Stimulated activated CD4-positive, alpha-beta T cell treated with anti-CD3 and anti-CD28 coated beads, Interleukin-4, amount 100 ng/mL, for 4 hours (primary cell): ENCODE data around the gene TBX15.
"Not testable (repeated sequence)": the region's sequence is repeated elsewhere in the genome, so short reads cannot be mapped to it uniquely, and the experiment has no call there.

Source experiments
- DNase-seq, 2 experiments: peaks; one replicate each; pipeline ENCODE4 v3.0.0-alpha.2; 2020

Gene TBX15

GRCh38 chr1:118958140-118958539, 30.0 kb downstream of the TBX15 start:
- DNase-seq, result no peak

- not testable (repeated sequence) for DNase-seq
Observed at GRCh38 chr1:118957579-118957978, 30.6 kb downstream of the TBX15 start.

DNA sequence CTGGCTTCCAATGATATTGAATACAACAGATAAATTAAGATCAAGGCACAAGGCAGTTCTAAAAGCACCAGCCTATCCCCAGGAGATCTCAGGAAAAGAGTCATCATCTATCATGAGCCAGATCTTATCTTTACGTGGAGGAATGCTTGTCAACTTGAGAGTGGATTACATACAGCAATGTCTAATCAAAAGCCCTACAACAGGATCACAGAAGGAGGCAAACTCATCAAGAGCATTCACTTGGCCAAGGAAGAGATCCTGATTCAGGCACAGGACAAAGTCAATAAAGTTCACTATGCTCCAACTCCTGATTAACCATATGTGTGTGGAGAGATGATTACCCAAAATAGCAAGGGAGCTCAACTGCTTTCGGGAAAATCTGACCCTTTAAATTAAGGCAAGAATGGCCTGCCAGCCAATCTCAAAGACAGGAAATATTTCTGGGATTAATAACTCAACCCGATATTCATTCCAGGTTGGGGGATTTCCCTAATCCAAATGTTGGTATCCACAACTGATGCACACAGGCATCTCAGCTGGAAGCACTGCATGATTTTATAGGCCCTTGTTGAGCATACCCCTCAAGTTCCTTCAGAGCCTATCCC, 33.7 kb downstream of the TBX15 start:
- no peak for DNase-seq

GRCh38 chr1:118951270-118951936, 36.7 kb downstream of the TBX15 start:
- no peak for DNase-seq

DNA sequence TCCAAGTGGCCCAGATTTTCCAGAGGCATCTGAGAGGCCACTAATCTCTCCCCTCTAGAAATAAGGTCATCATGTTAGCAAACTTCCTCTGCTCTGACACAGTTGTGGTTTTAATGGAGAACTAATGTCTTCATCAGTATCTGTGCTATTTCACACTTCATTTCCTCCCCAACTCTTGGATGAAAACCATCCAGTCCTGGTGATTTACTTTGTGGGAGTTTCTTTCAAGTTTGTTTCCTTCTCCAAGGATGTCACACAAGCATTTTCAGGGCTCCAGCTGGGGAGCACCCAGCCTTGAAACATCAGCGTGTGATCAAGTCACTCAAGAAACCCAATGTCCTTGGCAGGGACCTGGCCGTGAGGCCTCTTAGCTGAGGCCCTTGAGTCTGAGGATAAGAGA, 38.8 kb downstream of the TBX15 start:
- DNase-seq, result no peak

DNA sequence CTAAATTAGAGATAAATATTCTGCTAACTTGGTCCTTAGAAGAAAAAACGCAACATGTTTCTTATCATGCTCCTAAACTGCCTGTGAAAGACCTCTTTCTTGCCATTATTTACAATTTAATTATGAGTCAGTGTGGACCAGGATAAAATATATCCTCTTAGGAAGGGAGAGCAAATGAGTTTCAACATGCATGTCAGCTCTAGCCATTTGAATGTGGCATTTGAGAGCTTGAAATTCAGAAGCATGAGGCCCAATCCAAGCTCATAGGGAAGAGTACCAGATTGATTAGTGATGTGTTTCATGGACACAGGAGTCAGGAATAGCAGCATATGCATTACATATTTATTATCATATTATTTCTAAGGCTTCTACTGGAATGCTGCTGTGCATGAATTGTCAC, 39.3 kb downstream of the TBX15 start:
- no peak for DNase-seq

DNA sequence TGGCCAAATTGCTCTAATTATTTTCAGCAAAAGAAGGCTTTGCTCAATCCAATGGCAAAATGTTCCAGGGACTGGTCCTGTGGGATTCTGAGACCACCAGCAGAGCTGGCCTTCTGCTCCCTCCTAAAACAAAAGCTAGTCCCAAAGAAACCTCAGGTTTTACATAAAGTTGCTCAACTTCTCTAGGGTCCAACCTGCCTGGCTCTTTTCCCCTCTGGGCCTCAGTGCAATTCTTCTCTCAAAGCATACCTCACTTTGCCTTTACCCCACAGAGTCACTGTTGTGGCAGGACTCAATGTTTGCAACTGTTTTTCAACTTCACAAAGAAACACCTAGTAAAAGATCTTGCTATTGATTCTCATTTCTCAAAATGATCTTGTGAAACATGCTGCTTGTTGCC, 39.8 kb downstream of the TBX15 start:
- no peak for DNase-seq

DNA sequence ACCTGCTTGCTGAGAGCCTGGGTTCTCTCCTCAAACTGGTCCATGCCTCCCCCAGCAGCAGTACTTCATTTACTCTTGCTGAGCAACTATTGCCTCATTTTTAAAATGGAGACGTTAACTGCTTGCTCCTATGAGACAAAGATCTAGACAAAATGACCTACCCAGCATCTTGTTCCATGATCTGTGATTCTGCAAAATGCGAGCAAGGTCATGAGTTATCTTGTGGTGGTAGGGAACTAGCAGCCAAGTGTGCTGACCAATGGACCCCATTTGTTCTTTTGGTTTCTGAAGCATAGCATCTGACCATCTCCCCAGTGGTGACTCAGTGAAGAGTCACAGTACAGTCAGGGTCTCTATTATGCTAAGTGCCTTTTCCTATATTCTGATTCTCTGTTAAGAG, 40.4 kb downstream of the TBX15 start:
- no peak for DNase-seq

GRCh38 chr1:118947003-118947765, 41.0 kb downstream of the TBX15 start:
- DNase-seq, result no peak

- no peak for DNase-seq
Observed at GRCh38 chr1:118945489-118945888, 42.7 kb downstream of the TBX15 start.

DNA sequence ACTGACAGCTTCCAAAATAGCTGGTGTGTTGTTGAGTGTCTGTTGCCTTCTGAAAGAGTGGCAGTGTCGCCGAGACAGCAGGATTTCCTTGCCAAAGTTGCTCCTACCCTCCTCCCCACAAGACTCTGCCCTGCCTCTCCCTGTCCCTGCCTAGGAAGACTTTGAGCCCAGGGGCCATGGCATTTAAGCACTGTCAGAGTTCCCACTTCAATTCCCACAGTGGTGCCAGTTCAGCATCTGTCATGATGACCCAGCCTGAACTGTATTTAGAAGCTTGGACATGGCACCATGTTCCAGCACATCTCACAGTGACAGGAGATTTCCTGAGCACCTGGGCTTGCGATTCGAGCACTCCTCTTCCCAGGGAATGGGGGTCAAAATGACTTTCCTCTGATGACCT, 43.6 kb downstream of the TBX15 start:
- no peak for DNase-seq

DNA sequence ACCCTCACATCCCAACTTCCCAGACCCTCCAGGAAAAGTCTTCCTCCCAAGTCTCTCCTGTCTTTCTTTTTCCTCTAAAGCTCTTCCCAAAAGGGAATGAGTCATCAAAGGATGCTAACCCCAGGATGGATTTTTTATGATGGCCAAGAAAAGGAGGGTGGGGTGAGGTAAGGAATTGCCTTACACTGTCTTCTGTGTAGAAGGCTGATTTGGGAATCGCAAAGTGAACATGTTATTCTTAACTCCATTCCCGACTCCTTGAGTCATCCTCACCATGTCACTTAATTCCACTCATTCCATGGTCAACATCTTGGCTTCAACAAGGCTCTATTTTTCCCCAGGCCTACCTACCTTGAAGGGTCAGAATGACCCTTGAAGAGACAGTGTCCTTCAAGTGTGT, 44.0 kb downstream of the TBX15 start:
- no peak for DNase-seq

GRCh38 chr1:118940957-118941356, 47.2 kb downstream of the TBX15 start:
- DNase-seq, result no peak

DNA sequence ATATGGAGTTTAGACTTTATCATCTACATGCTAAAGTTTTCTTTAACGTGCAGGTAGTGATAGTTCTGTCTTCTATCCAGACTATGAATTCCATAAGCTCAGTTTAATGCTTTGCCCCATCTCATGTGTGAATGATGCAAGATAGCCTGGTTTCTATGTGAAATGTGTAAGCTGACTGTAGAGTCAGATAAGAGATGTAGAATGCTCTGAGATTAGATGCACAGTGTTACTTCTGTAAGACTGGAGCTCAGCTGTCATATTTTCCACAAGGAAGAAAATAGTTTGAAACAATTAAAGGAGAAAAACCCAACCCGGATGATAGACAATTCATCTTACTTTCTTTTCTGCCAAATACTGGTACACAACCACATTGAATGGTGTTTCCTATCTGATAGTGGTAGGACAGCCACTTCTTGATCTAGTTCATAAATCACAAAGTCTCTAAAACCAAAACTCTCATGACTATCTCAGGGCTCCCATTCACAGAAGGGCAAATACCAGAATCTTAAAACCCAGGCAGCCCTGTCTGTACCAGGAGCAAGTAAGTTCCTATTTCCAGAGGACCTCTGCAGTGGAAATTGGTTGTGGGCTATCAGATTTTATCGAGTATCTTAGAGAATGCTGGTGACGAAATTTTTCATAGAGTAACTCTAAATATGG, 50.6 kb downstream of the TBX15 start:
- DNase-seq, result no peak

DNA sequence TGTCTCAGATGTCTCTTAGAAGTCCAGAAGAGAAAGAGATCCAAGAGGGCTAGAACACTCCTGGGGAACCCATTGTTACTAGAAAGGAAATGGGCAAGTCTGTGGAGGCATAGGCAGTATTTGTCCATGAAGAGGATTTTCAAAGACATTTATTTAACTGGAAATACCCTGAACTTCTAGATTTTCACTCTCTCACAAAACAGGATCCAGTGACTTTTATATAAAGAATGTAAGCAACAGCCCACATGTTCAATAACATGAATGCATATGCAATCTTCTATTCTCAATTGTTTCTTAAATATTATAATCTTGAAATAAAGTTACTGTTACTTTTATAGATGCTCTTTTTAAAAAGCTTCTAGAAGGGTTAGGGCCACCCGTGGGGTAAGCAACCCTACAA, 53.4 kb downstream of the TBX15 start:
- no peak for DNase-seq

- DNase-seq, result no peak
Observed at GRCh38 chr1:118933051-118933781, 54.9 kb downstream of the TBX15 start.

- no peak for DNase-seq
Observed at GRCh38 chr1:118931876-118932275, 56.3 kb downstream of the TBX15 start.

DNA sequence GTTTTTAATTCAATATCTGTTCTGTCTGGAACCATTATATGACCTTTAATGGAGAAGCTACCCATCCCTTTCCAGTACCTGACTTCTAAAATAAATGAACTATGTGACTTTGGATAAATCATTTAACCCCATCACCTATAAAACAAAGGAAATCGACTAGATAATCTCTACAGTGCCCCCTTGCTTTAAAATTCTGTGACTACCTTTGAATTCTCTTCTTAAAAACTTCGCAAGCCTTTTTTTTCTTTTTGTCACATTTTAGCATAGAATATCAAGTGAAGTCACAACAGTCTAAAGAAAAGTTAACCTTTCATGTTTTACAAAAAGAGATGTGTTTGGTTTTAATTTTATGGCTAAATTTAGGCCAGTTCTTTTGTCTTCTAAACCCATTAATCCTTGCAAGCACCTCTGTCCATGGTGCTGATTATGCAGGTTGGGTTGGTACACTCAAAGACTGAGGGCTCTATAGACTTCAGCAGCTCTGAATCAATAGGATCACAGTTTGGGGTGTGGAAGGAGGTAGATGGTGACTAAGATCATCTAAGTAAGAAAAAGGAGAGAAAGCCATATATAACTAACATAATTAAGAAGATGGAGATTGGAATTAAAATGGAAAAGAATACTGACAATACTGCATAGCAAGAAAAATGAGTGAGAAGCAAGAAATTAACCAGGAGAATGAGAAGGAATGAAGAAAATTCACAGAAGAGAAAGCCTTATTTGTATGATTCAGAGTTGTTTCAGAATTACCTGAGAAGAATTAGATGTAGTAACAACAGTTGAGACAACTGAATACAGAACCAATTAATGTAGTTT, 59.2 kb downstream of the TBX15 start:
- DNase-seq, result no peak

DNA sequence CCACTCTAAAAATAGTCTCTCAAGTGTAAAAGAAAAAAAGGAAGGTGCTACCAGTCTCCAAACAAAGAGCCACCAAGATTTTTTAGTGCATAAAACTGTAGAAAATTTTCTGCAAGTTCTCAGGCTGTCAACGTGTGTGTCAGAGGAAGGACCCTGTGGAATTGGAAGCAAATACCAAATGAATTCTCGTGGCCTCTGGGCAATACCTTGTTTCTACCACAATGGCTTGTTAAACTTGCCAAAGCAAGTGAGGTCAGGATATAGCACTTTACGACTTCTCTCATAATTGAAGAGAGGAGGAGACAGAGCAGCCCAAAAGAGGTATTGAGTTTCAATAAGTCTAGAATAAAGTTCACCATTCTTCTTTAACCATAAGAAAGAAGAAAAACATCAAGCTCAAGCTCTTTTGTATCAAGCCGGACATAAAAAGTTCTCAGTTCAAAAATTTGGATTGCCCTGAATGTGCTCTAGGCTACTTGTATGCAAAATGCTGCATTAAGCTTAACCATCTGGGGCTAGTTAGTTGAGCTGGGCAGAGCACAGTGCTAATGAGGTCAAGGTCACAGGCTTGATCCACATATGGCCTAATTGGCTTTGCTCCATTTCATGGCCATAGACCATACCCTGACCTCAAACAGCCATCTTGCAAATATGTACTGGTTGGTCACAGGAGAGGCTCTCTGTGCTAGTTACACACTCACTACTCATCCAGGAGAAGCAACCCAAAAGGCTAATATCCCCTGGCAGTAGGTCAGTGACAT, 60.5 kb downstream of the TBX15 start:
- DNase-seq, result no peak

DNA sequence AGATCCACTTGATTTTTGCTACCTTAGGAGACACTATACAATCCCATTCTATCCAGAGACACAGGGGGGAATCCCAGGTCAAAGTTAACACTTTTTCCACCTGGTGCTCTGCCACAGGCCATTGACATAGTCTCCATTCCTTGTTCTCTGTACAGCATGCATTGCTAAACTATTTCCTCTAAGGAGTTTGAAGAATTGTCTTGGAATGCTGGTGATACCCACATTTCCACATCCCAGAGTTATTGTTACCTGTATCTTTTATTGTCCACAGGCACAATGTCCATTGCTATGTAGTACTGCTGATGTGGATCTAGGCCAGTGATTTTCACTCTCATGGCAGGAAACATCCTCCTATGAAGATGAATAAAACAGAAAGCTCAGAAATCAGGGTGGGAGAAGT, 61.9 kb downstream of the TBX15 start:
- no peak for DNase-seq

DNA sequence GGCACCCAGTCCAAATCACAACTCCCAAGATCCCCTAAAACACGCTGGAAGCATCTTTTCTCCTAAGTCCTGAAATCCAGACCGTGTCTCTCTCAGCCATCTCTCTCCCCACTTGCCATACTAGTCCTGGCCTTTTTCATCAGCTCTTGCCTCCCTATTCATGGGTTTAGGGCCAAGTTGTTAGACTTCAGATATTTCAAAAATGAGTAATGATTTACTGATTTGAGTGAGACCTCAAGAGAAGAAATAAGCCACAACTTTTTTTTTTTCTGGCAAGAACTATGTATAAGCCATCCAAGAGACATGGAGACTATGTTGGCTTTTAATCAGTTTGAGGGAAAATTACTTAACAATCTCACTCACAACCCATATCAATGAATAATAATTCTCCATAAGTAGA, 62.5 kb downstream of the TBX15 start:
- no peak for DNase-seq
